Muscle of leg (tissue), 11 donors: ENCODE measurements around the gene FAM131C. TPM values are rescaled to one million over a fixed set of nuclear protein-coding genes. Genes with fewer than 3 reads are reported as not detected.
"Not testable (repeated sequence)": the region's sequence is repeated elsewhere in the genome, so short reads cannot be mapped to it uniquely, and the experiment has no call there.

Experiments used
- DNase-seq: peaks from one replicate; pipeline ENCODE4 v3.0.0; 2013
- H3K27ac ChIP-seq: one replicate; pipeline ENCODE4 v1.5.1; 2013; ENCODE audit warnings: mild to moderate bottlenecking, low read length, control low read depth
- H3K27me3 ChIP-seq: one replicate; pipeline ENCODE4 v1.6.1; 2013; ENCODE audit warnings: low read length; ENCODE audit not compliant: control insufficient read depth, insufficient read depth
- H3K36me3 ChIP-seq: one replicate; pipeline ENCODE4 v1.6.1; 2013; ENCODE audit warnings: low read length; ENCODE audit not compliant: control insufficient read depth, insufficient read depth
- H3K4me1 ChIP-seq: one replicate; pipeline ENCODE4 v1.6.1; 2013; ENCODE audit warnings: low read length; ENCODE audit not compliant: control insufficient read depth, insufficient read depth
- H3K4me3 ChIP-seq: one replicate; pipeline ENCODE4 v1.5.1; 2013; ENCODE audit warnings: low read length, control low read depth
- H3K9me3 ChIP-seq: replicated peaks from 2 replicates; pipeline ENCODE4 v1.6.1; 2013; ENCODE audit warnings: low read depth, low read length; ENCODE audit not compliant: control insufficient read depth
- WGBS: methylation state at CpG from one replicate; pipeline ENCODE4 v1.1.5; 2013; ENCODE audit warnings: missing lambda C conversion rate; ENCODE audit not compliant: insufficient coverage; 5-methylcytosine and 5-hydroxymethylcytosine counted together
- polyA plus RNA-seq, 8 donors: library from polyadenylated mRNA; unstranded; fragments of 120-200 nt; gene quantifications; one replicate each; pipeline versions ENCODE4 v1.2.1 to v1.2.3, GENCODE V29; 2013; ENCODE audit warnings: inconsistent platforms in 1 of 8, low replicate concordance in 1 of 8; ENCODE audit not compliant: insufficient read length in 8 of 8, insufficient read depth in 1 of 8
- total RNA-seq: library from RNA; stranded (reverse); fragments of 120-200 nt; gene quantifications from one replicate; pipeline ENCODE4 v1.2.4, GENCODE V29; 2013

The FAM131C gene
- total and polyA plus RNA-seq, 9 donors: 0.09 to 0.53 (median 0.12) TPM; not detected in 2

DNA sequence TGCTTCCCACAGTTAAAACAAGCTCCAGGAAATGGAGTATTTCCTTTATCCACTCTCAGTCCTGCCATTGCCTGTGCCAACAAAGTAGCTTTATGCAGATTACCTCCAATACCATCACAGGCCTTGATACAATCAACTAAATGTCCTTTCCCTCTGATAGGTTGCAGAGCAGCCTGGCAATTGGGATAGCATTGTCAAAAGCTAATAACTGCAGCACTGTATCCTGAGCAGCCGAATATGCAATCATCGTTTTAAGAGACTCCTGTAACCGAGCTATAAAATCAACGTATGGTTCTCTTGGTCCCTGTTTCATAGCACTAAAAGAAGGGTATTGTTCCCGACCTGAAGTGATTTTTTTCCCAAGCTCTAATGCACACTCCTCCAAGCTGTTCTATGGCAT lies 33.6 kb upstream of the FAM131C start:
- 36% methylated on average over 5 of the region's 5 CpGs for WGBS
- H3K27me3 ChIP-seq, DNase-seq, H3K27ac ChIP-seq, H3K4me3 ChIP-seq, H3K36me3 ChIP-seq, H3K9me3 ChIP-seq, H3K4me1 ChIP-seq: not testable (repeated sequence)

DNA sequence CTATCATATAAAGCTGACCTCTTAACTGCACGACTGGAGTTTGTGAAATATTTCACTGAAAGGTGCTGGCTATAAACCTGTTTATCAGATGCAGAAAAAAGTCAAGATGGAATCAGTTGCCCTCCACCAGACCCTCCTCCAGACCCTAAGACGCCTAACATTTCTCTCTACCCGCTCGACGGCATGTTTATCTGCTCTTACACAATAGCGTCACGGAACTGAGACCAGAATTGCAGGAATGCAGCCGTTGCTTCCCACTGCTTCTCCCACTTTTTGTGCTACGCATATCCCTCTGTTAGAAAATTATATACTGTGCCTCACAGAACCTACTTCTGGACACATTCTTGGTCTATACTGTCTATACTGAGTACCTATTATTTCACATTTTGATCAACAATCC lies 28.2 kb upstream of the FAM131C start:
- no peaks in the 10 kb centered on the region for H3K4me1 ChIP-seq
- no peak overlapping the region for H3K27ac ChIP-seq
- no peak for DNase-seq
- 41% methylated on average over 8 of the region's 9 CpGs for WGBS
- no peaks in the 10 kb centered on the region for H3K36me3 ChIP-seq
- H3K4me3 ChIP-seq: no peak overlapping the region
- H3K27me3 ChIP-seq: no peaks in the 10 kb centered on the region
- H3K9me3 ChIP-seq: no peaks in the 10 kb centered on the region

DNA sequence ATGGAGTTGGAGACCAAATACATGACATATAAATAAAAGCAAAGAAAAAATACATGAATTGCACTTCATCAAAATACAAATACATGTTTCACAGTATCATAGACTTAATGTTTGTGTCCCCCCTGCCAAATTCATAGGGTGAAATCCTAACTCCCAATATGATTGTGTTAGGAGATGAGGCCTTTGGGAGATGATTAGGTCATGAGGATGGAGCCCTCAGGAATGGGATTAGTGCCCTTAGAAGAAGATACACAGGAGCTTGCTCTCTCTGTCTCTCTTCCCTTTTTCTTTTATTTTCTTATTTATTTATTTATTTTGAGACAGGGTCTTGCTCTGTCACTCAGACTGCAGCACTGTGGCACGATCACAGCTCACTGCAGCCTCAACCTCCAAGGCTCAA lies 26.0 kb upstream of the FAM131C start:
- Histone ChIP-seq H3K27ac (no peak overlapping the region), H3K36me3 (no peaks in the 10 kb centered on the region), H3K27me3 (peaks cover 2% of the 10 kb centered on the region), H3K9me3 (no peaks in the 10 kb centered on the region), H3K4me3 (no peak overlapping the region), H3K4me1 (no peaks in the 10 kb centered on the region)
- no peak for DNase-seq
- 100% methylated on average over 1 of the region's 1 CpG for WGBS

DNA sequence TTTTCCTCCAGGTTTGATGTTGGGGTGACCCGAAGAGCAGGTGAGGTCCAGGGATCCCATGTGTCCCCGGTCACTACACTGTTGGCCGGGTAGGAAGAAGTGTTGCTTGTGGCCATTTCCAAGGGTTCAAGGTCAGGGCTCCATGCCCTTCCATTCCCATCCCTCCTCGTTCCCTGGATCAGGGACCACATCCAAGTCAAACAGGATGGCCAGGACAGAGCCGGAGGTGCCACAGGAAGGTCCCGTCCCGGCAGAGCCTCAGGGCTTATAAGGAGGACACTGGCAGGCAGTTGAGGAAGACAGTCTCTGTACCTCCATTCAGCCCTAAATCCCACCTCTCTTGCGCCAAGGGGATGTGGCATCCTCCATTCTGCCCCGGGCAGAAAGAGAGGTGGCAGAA lies 22.0 kb upstream of the FAM131C start:
- DNase-seq: no peak
- H3K27me3 ChIP-seq: peaks cover 4% of the 10 kb centered on the region
- H3K27ac ChIP-seq: no peak overlapping the region
- H3K4me1 ChIP-seq: no peaks in the 10 kb centered on the region
- no peaks in the 10 kb centered on the region for H3K36me3 ChIP-seq
- no peak overlapping the region for H3K4me3 ChIP-seq
- no peaks in the 10 kb centered on the region for H3K9me3 ChIP-seq
- WGBS: 85% methylated on average over 2 of the region's 9 CpGs

DNA sequence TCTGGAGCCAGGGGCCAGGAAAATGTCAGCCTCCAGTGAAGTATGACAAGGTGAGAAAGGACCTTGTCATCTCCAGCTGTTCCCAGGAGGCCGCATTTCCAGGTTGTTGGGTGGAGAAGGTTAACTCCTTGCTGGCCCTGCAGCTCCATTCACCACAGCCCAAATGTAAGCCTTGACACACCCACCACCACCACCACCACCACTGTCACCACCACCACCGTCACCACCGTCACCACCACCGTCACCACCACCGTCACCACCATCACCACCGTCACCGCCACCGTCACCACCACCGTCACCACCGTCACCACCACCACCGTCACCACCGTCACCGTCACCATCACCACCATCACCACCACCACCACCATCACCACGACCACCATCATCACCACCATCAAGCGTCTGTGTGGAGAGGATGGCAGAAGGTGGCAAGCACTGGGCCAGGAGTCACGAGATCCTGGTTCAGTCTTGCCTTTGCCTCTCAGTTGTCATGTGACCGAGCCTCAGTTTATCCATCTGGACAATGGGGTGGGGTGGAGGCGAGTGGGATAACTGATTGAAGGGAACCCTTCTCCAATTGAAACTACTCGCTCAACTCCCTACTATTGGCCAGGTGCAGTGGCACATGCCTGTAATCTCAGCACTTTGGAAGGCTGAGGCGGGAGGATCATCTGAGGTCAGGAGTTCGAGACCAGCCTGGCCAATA lies 21.2 kb upstream of the FAM131C start:
- Histone ChIP-seq H3K4me1 (no peaks in the 10 kb centered on the region), H3K36me3 (no peaks in the 10 kb centered on the region), H3K27me3 (peaks cover 4% of the 10 kb centered on the region), H3K4me3 (no peak overlapping the region), H3K9me3 (no peaks in the 10 kb centered on the region), H3K27ac (no peak overlapping the region)
- DNase-seq: no peak
- WGBS: 100% methylated on average over 6 of the region's 21 CpGs

DNA sequence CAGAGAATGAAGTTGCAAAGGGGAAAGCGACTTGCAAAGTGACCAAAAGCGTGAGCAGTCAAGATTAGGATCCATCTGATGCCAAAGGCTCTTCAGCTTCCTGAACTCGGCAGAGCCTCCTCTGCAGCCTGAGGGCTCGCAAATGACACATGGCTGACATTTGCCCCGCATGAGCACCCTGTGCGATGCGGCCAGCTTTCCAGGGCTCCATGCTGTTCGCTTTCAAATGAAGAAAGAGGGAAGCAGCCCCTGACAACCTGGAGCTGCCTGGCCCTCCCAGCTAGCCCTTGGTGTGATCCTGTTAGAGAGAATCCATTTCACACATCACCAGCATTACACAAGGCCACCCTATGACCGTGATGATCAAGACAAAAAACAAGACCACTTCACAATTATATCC lies 20.2 kb upstream of the FAM131C start:
- Histone ChIP-seq H3K4me1 (peaks cover 4% of the 10 kb centered on the region), H3K9me3 (no peaks in the 10 kb centered on the region), H3K27ac (no peak overlapping the region), H3K36me3 (no peaks in the 10 kb centered on the region), H3K4me3 (no peak overlapping the region), H3K27me3 (peaks cover 4% of the 10 kb centered on the region)
- 62% methylated on average over 8 of the region's 9 CpGs for WGBS
- no peak for DNase-seq

DNA sequence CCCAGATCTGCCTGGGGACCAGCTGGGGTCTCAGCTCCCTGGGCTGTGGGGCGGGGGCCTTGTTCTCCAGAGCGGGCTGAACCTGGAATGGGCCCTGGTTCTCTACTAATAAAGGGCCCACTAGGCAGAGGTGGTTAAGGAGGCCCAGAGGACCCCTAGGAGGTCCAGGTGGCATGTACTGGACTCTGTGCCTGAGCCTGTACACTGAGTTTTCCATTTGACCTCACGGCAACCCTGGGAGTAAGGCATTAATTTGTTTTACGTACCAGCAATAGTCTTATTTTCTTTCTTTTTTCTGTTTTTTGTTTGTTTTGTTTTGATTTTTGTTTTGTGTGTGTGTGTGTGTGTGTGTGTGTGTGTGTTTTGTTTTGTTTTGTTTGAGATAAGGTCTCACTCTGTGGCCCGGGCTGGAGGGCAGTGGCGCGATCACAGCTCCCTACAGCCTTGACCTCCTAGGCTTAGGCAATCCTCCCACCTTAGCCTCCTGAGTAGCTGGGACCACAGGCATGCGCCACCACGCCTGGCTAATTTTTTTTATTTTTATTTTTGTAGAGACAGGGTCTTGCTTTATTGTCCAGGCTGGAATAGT lies 19.6 kb upstream of the FAM131C start:
- H3K4me1 ChIP-seq: peaks cover 9% of the 10 kb centered on the region
- no peaks in the 10 kb centered on the region for H3K36me3 ChIP-seq
- H3K4me3 ChIP-seq: no peak overlapping the region
- no peaks in the 10 kb centered on the region for H3K9me3 ChIP-seq
- no peak for DNase-seq
- no peak overlapping the region for H3K27ac ChIP-seq
- 80% methylated on average over 3 of the region's 9 CpGs for WGBS
- peaks cover 4% of the 10 kb centered on the region for H3K27me3 ChIP-seq

DNA sequence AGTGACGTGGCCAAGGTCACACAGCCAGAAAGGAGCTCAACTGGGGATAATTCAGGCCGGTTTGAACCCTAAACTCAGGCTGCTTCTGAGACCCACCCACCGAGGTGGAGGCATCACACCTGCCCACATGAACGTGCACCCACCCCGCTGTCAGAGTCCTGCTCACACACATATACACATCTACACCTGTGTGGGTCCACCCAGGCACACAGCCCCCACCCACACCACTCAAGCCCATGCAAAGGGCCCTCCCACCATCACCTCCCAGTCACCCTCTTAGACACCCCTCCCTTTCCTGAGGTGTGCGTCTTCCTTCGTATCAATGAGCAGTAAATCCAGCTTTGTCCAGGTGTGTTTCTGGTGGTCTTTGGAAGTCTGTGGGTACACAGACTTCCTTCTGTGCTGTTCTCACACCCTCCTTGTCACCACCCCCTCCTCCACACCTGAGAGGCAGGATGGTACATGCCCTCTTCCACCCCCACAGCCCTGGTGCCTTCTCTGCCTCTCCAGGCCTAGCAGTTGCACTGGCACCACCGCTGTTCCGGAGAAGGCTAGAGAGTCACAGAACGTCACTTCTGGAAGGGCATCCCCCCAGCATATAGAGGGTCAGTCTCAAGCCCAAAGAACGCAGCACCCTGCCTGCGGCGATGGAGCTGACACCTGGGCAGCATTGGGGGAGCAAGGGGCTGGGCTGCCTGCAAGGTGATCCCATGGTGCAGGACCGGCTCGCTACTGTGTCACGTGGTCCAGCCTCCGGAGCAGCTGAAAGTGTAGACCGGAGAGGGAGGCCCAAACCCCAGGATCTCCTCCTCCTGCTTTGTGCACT lies 18.9 kb upstream of the FAM131C start:
- H3K9me3 ChIP-seq: no peaks in the 10 kb centered on the region
- peaks cover 12% of the 10 kb centered on the region for H3K4me1 ChIP-seq
- WGBS: 74% methylated on average over 14 of the region's 18 CpGs
- DNase-seq: no peak
- peaks cover 4% of the 10 kb centered on the region for H3K27me3 ChIP-seq
- no peak overlapping the region for H3K27ac ChIP-seq
- no peaks in the 10 kb centered on the region for H3K36me3 ChIP-seq
- H3K4me3 ChIP-seq: no peak overlapping the region

DNA sequence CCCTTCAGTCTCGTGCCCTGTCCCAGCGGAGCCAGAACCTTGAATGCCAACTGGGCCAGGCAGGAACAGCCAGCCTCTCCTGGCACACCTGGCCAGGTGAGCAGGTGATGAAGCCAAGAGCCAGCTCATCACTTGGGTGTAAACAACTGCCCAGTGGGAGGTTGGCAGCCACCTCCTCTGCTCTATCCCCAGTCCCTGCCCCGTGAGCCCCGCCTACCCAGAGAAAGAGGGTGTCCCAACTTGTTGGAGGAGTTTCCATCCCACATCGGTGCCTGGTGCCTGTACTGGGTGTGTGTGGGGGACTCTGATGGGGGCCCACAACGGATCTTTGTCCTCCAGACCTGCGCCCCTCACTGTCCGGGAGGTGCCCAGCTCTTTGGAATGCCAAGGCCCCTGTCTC lies 17.8 kb upstream of the FAM131C start:
- Histone ChIP-seq H3K27ac (no peak overlapping the region), H3K36me3 (no peaks in the 10 kb centered on the region), H3K27me3 (peaks cover 4% of the 10 kb centered on the region), H3K9me3 (no peaks in the 10 kb centered on the region), H3K4me1 (peaks cover 12% of the 10 kb centered on the region), H3K4me3 (no peak overlapping the region)
- no peak for DNase-seq
- 88% methylated on average over 2 of the region's 8 CpGs for WGBS

DNA sequence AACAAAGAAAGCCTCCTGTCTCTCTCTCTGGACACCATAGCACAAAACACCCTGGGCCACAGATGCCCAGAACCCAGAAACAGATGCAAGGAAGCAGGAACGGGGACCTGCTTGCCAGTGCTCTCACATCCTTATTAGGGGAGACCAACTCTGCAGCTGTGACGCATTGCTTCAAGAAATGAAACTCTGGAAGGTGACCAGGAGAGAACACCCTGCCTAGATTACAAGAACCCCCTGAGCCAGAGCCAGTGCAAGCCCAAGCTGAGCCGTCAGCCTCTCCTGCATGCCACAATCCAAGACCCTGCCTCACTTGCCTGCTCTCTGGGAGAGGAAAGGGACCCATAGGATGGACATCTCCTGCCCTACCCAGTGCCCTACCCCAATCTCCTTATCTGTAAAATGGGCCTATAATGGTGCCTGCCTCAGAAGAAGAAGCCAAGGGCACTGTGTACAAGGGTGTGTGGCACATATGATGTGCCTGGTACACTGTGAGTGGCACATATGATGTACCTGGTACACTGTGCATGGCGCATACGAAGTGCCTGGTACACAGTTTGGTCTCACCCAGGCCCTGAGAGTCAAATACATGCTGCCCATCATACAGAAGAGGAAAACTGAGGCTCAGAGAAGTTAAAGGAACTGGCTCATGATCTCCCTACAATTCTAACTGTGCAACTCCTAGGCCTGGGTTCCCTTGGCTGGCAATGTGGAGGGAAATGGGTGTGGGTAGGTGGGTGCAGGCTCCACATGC lies 16.8 kb upstream of the FAM131C start:
- Histone ChIP-seq H3K9me3 (no peaks in the 10 kb centered on the region), H3K4me3 (no peak overlapping the region), H3K36me3 (no peaks in the 10 kb centered on the region), H3K4me1 (peaks cover 18% of the 10 kb centered on the region), H3K27ac (no peak overlapping the region), H3K27me3 (peaks cover 2% of the 10 kb centered on the region)
- DNase-seq: no peak
- WGBS: 60% methylated on average over 3 of the region's 5 CpGs
